Measurements from ENCODE around the gene ZNF101.

ZNF101 gene

GRCh38 chr19:19642506-19643157, 26.0 kb upstream of the ZNF101 start:
- peak; percentile 27 for DNase-seq

- peak; percentile 61 for DNase-seq
These were observed 25.2 kb upstream of the ZNF101 start, which contains the start of gene GMIP for GRCh38 chr19:19643158-19644053. Gene GMIP, minus strand, starts transcription at chr19:19643657. Its CDS starts 128 bp downstream, at chr19:19643529.

GRCh38 chr19:19644054-19644388, 24.6 kb upstream of the ZNF101 start:
- DNase-seq: no peak

- DNase-seq: no peak
These were observed 23.3 kb upstream of the ZNF101 start for GRCh38 chr19:19645233-19645870.

GRCh38 chr19:19647037-19647835, 21.4 kb upstream of the ZNF101 start:
- DNase-seq: no peak

- no peak for DNase-seq
These were observed 19.5 kb upstream of the ZNF101 start for GRCh38 chr19:19649155-19649554.

- no peak for DNase-seq
These were observed 19.1 kb upstream of the ZNF101 start for GRCh38 chr19:19649580-19649995.

GRCh38 chr19:19650331-19650730, 18.3 kb upstream of the ZNF101 start:
- DNase-seq: no peak

- DNase-seq: no peak
These were observed 17.6 kb upstream of the ZNF101 start for GRCh38 chr19:19651076-19651475.

GRCh38 chr19:19652482-19653295, 15.9 kb upstream of the ZNF101 start:
- peak; percentile 42 for DNase-seq

GRCh38 chr19:19653597-19654147, 15.0 kb upstream of the ZNF101 start:
- DNase-seq: no peak

- DNase-seq: no peak
These were observed 14.2 kb upstream of the ZNF101 start for GRCh38 chr19:19654441-19654840.

GRCh38 chr19:19655051-19655594, 13.5 kb upstream of the ZNF101 start:
- DNase-seq: no peak

GRCh38 chr19:19655641-19656343, 12.8 kb upstream of the ZNF101 start:
- DNase-seq: no peak

GRCh38 chr19:19656451-19657396, 11.9 kb upstream of the ZNF101 start:
- no peak for DNase-seq

- no peak for DNase-seq
These were observed 11.2 kb upstream of the ZNF101 start for GRCh38 chr19:19657397-19657783.

GRCh38 chr19:19659646-19660245, 8.9 kb upstream of the ZNF101 start:
- DNase-seq: no peak

GRCh38 chr19:19661141-19661674, 7.4 kb upstream of the ZNF101 start:
- no peak for DNase-seq

All from EL (cell line).